HuH-7.5 (cell line): ENCODE data around the gene MAGI2.

Source experiments
- DNase-seq: peaks from one replicate; pipeline ENCODE4 v3.0.0; 2011; ENCODE audit warnings: low spot score

Gene MAGI2

DNA sequence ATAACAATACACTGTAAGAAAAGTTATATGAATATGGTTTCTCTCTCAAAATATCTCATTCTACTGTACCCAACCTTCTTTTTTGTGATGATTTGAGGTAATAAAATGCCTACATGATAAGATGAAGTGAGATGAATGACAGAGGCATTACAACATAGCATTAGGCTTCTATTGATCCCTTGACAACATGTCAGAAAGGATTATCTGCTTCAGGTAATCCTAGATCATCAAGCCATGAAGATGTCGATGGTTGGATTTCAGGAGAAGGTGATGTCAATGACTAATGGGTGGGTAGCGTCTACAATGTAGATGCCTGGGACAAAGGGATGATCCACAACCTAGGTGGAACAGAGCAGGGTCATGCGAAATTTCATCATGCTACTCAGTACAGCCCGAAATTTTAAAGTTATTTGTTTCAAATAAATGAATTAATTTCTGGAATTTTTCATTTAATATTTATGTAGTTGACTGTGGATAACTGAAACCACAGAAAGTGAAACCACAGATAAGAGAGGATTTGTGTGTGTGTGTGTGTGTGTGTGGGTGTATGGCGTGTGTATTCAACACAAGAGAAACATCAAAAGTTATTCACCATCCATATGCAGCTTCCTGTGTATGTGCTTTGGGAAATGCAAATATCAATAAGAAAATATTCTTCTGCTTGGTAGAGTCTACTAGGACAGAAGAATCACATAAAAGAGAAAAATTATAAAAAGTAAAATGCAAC is 77.0 kb downstream of the MAGI2 start:
- no peak for DNase-seq

DNA sequence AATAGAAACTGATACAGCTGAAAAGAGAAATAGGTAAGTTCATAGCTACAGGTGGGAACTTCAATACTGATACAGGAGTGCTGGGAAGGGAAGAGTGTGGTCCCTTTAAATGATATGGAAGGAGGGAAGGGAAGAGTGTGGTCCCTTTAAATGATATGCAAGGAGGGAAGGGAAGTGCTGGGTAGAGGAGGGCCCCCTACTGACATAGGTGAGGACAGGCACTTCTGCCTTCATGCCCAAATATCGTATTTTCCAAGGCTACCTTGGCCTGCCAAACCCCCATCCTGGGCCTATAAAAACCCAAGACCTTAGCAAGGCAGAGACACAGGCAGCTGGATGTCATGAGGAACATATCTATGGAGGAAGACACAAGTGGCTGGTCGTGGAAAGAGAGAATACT is 92.3 kb downstream of the MAGI2 start:
- no peak for DNase-seq

DNA sequence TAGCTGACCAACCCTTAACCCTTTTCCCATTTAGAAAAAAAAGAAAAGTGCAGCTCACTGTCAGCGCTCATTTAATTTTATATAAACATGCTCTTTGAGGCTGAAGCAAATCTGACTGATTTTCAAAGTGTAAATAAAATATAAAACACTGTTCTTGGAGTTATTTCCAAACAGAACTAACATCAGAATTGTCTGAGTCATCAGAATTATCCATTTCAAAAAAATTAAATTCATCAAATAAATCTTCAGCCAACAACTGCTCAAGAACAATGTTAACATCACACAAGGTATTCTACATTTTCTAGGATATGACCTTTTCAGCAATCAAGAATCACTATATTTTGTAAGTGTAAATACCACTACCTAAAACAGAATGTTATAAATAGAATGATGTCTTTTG is 93.6 kb downstream of the MAGI2 start:
- DNase-seq: no peak

DNA sequence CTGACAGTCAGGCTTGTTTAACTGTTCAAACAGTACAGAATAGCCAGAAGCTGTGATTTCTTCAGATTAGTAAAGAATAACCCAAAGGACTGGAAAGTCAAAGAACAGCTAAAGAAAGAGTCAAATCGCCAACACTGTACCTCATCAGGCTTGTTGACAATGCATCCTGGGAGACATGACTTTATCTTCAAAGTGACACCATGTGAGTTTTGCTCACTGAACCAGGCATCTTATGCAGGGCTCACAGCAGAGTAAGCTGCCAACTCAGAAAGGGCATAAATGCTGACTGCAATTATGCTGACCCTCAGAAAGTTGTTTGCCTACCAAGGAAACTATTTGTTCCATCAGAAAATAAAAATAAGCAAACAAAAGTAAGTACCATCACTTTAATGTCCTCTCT is 96.4 kb downstream of the MAGI2 start:
- no peak for DNase-seq

DNA sequence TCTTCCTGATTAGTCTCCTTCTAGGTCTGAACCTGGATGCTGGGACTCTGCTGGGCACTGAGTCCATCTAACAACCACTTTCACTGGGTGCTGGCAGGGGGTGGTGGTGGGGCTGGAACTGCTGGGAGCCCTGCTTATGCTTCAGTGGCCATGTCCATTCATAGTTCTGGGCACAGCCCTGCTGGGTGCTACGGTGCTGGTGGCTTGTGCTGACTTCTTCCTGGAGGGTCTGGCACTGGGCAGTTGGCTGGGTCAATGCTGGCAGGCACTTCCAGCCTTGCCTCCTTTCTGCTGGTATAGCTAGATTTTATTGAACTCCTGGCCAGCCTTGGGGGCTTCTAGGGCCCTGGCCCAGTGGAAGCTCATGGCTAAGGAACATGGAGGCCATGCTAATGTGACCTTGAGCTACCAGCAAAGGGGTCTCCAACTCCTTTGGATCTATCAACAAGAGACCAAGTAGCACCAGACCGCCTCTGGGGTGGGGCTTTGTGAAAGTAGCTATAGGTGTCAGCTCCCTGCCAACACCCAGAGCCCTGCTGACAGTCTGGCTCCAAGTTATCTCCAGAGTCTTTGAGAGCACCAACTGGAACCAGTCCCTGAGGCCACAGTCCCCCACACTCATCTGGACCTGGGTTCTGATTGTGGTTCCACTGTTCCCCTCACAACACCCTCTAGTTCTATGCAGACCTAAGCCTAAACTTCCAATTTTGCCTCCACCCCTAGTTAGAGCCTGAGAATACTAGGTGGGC is 99.6 kb downstream of the MAGI2 start:
- no peak for DNase-seq

DNA sequence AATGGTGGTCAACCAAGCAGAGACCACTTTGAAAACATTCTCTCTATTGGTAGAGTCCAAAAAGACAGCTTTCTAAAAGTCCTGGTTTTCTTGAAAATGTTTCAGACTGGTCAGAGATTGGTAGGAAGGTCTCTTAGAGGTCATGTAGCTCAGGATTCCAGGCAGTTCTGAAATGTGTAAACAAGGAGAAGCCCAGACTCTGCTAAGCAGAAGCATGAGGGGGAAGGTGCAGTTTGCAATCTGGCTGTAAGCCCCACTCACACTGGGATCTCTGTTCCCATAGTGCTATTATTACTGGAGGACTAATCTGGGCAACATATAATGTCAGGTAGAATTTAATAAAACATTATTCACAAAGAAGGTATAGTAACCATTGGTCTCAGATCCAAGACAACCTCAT is 101.1 kb downstream of the MAGI2 start:
- no peak for DNase-seq

DNA sequence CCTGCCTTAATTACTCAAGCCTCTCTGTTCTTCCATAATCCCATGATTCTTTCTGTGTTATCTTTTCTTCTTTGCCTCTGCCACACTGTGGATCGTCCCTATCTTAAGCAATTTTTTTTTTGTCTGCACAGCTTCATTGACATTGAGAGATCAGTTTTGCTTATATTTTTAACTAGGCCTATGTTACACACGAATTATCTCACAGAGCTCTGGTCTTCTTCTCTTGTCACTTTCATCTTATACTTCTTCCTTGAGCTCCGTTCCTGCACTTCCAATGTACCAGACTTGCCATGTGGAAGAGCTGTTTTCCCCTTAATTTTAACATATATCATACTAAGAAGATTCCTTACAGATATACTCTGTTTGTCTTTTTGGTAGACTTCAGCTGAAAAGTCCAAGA is 106.1 kb downstream of the MAGI2 start:
- no peak for DNase-seq

DNA sequence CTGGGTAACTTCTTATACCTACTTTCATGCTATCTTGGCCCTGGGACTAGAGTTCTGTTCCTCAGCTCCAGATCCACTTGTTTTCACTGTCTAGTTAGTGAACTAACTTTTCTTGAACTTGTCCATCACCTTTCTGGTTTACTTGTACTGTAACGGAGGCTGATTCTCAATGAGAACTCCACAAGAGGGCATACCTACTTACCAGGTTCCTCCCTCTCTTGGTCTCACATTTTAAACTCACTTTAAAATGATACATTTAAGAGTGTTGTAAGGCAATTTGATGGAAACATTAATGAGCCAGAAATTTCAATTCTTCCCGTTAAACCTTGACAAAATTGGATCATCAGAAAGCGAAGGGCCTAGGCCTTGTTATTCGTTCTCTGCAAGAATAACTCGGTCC is 111.6 kb downstream of the MAGI2 start:
- DNase-seq: no peak

DNA sequence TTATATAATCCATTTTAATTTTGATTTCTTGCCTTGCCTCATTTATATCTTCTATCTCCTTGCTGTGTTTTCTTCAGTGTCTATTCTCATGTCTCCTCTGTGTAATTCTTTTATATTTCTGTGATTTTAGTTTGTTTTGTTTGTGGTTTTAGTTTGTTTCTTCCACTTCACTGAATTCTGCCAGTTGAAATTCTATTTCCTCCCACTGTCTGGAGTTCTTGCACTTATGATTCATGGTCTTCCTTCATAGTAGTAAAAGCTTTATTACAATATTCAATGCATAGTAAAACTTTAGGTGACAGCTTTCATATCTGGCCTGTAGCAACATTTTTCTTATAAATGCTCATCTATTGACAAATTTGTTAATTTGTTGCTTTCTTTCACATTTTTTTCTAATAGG is 113.3 kb downstream of the MAGI2 start:
- no peak for DNase-seq

DNA sequence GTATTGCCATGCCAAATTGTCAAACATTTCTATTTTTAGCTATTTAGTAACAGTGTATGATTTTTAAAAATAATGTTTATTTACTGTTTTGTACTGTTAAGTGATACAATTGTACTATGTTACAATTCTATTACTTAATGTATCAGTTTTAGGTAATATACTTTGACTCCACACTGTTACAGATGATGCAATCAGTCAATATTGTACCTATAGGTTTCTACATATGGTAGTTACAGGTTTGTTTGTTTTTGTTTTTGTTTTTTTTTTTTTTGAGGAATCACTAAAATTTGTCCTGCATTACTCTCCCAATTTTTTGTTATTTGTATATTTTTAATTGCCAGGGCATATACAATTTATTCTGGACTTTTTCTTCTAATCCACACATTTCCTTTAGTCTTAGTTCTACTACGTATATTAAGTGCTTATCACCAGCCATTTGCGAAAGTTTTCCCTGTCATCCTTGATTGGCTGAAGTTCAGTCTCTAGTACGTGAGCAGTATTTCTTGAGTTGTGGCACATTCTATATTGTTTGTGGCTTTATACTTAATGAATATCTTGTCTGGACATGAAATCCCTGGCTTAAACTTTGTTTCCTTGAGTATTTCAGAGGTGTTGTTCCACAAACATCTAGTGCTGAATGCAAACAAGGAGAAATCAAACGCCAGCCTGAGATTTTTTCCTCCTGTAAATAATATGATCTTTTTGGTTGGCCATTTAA is 114.1 kb downstream of the MAGI2 start:
- DNase-seq: no peak

DNA sequence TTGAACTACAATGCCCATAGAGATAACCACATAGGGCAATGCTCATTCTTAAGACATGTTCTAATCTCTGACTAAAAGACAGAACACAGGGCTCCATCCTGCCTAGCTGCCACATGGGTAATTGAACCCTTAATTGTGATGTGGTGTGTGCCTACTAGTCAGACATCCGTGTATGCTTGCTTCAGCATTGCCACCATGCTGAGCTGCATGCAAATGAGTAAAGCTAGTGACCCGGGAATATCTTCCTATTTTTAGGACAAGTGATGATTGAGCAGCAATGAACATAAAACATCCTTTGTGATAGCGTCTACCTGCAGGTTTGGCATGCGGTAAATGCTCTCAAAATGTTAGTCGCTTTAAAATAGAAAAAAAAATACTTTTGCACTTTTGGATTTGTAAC is 115.8 kb downstream of the MAGI2 start:
- no peak for DNase-seq

DNA sequence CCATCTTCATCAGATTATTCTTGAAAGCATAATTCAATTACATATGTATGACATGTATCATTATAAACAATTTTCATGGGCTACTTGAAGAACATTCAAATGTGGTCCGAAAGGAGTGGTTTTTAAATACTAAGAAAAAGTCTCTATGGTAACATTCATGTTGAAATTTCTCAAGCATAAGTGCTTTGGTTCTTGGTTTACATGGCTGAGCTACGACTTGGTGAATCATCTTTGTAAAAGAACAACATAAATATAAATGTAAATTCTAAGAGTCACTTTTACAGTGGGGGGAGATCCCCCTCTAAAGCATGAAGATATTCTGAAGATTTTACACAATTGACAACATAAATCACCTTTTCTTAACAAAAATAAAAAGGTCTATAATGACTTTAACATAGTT is 118.6 kb downstream of the MAGI2 start:
- no peak for DNase-seq

DNA sequence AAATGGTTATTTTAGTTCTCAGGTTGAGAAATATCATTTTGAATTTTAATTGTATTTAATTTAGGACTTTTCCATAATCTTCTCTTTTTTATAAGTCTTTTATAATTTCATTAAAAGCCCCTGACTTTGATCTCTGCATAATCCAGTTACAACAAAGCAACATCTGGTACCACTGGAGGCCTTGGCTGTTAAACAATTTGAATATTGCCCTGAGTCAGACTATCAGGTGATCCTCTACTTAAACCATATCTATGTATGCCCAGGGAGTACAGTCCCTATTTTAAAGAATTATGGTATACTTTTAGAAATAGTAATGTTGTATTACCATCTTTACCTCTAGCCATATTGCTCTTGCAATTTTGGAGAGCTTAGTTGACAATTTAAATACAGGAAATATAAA is 119.1 kb downstream of the MAGI2 start:
- no peak for DNase-seq

DNA sequence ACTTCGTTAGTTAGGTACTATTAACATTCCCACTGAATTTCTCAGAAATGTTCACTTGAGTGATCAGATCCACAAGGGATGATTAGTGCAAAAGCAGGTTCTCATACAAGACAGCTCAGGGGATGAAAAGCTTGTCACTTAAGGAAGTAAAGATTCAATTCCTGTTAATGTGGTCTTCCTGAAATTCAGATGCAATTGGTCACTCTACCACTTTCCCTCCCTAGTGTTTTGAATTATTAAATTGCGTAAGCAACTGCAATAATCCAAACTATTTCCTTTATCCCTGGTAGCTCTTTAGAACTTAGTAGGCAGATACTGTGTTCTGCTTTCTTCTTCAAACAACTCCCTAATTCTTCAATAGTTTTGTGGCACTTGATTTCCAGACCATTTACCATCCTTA is 121.4 kb downstream of the MAGI2 start:
- no peak for DNase-seq

DNA sequence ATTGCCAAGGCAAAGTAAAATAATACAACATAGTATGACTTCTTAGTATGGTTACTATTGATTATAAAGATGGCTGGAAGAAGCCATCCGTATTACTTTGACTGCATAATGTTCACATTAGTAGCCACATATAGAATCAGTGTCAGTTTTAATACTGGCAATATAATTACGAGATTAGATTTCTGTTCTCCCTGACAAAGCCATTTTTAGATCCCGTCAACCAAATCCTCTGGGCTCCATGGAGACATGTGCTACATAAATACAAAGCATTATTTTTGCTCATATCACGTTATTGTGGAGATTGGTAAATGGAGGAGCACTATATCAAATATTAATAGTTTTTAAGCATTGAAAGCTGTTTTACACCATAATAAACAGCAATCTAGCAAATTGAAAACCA is 124.0 kb downstream of the MAGI2 start:
- no peak for DNase-seq

DNA sequence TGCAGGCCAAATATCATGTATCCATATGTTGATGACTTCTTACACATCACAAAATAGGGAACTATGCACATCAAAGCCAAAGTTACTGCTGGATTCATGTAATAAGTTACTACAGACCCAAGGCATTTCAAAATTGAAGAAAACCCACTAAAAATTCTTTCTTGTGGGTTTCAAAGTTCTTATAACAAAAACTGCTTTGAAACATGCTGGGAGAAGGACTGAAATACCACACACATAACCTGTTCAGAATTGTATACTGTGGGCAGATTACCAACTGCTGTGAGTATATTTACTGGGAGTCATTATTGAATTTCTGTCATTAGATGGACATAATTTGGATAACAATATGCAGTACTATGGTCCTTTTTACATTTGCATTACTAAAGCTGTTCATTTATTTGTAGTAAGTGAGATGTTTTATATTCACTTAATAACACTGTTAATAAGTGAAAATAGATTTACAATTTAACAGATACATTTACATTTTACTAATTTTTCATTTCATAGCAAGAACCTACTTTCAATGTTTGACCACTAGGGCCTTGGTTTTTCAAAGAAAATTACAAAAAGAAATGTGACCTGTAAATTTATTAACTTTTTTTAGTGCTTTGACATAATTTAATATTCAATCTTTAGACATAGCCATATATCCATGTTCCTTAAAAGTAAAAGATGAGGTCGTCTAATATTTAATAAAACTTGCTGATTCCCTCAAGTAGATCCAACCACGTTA is 132.6 kb downstream of the MAGI2 start:
- no peak for DNase-seq

DNA sequence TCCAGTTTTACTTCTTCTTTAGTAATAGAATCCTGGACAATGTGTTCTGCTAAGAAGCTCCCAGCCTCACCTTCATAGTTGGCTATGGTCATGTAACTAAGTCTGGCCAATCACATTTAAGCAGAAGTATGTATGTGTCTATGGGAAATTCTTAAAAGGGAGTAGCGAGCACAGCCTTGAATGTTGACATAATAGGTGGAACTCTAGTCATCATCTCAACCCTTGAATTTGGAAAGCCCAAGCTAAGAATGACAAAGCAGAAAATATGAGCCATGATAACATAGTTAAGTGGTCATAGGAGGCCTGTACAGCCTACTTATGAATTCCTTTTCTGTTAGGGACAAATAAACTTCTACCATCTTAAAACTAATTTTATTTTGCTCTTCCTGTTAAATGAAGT is 134.1 kb downstream of the MAGI2 start:
- DNase-seq: no peak

DNA sequence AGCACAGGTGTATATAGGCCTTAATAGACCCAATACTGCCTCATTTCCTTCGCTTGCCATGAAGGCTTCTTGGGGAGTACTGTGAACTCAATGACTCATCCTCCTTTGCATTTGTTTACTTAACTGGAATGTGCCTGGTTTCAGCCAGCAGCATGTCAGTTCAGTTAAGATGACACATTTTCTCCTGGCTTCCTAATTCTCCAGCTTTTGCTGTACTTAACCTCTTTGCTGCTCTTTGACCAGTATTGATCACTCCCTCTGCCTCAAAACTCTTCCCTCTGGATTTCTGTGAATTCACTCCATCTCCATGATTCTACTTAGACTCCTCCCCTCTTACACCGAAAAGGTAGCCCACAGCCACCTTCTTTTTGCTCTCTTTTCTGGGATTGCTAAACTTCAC is 135.7 kb downstream of the MAGI2 start:
- DNase-seq: no peak

DNA sequence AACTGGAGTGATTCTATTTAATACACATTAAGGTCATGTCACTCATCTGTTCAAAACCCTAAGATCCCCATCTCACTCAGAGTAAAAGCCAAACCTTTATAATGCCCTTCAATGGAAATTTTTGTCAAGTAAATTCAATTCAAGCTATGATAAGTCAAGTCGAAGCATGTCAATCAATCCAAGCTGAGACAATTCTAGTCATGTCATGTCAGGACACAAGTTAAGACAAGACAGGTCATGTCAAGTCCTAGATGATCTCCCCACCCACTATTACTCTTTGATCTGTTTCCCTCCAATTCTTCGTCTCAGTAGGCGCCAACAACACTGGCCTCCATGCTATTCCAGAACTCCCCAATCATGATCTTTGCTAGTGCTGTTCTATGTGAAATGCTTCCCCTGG is 141.4 kb downstream of the MAGI2 start:
- no peak for DNase-seq

DNA sequence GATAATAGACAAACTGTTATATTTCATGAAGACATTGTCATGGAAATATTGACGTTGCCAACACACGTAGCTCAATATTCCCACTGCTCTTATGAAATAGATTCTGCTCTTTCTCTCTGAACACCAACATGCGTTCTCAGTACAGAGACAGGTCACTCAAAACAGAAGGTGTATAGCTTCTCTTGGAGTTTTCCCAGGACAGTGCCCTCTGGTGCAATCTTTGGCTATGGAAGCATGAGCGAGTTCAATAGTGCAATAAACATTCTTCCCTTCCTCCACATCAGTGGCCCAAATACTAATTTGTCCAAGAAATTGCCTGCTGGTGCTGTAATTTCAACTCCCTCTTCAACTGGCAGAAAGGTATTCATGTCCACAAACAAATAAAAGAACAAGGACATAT is 145.3 kb downstream of the MAGI2 start:
- no peak for DNase-seq

DNA sequence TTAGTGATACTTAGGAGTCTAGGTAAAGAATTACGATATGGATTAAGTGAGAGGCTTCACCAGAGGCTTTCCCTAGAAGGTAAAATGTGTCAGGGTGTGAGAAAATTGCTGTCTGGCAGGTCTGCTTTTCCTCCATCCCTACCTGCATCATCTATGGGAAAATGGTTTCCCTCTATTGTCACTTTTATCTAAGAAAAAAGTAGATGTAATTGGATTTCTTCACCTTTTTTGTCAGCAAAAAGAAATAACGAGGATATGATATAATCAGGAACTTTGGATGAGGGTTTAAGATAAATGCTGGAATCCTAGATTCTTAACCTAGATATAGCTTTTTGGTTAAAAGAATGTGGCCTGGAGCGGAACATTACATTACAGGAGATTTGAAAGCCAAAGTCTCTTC is 146.1 kb downstream of the MAGI2 start:
- no peak for DNase-seq

DNA sequence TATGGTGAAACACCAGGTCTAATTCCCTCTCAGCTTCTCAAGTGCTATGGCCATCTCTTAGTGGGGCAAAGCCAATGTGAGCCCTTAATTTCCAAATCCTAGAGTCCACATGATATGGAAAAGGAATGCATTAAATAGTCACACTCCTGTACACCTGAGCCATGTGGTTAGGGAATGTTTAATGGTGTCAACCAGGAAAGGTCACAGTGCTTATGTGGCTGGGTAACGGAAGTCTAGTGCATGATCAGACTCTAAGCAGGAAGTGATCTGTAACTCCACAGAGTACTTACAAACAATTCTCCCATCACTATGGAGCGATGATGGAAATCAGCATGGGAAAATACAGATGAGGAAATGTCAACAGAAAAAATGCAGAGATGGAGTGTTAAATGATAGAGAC is 148.8 kb downstream of the MAGI2 start:
- no peak for DNase-seq

DNA sequence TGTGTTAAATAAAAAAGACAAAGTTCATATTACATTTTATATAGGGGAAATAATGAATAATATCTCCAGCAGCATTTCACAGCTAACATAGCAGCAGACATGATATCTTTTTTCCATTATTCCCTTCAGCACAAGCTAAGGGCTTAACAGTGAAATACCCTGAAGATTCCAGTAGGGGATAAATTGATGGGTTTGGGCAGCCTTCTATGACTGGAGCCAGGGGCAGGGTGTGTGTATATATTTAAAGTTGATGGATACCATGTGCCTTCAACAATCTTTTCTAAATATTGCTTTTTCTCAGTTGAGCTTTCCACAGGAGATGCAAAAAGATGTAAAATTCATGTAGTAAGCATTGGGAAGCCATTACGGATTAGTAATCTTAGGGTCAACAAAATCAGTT is 151.2 kb downstream of the MAGI2 start:
- no peak for DNase-seq
